ENCODE results near the gene PLEKHJ1.

GRCh38 chr19:2252797-2253105 is 16.6 kb upstream of the PLEKHJ1 start:
- no peak for TF ChIP-seq EZH2phosphoT487 (IDR thresholded peaks at IDR 0.05; ENCODE audit: borderline replicate concordance, low read length)
- no peak for TF ChIP-seq EZH2 (IDR thresholded peaks at IDR 0.05; ENCODE audit: low read length, unreplicated experiment)
- no peak for TF ChIP-seq CTCF (conservative IDR thresholded peaks at IDR 0.05; ENCODE audit: low read depth, low read length)
